ENCODE data around the gene GDF10. TPM values are rescaled to one million over a fixed set of nuclear protein-coding genes. Genes with fewer than 3 reads are reported as not detected.

The GDF10 gene
- total and polyA plus RNA-seq, 9 of the 15 experiments (the other 6 are each of a cell fraction or from before 2014, with no cell fraction given) = 0.03 to 0.20 (median 0.11) TPM; not detected in 6

GRCh38 chr10:47347303-47347675 lies 47.3 kb downstream of the GDF10 start:
- CTCF ChIA-PET (ENCODE audit: low intra/inter-chr PET ratio) = no interaction called here
- no TSS peak for BruUV-seq (replicated peaks)
- no peak for FAIRE-seq

More at GRCh38 chr10:47347303-47347675, 47.3 kb downstream of the GDF10 start:
- Histone ChIP-seq H3K79me2 (ENCODE audit: control insufficient read depth, insufficient read depth, low read length) (no peaks in the 10 kb centered on the region), H3K9ac (ENCODE audit: insufficient read depth in 1 of 2, low read depth in 2 of 2, low read length in 2 of 2) (no peak overlapping the region), H3K27me3 (ENCODE audit: control insufficient read depth in 2 of 2, insufficient read depth in 2 of 2, low read length in 2 of 2) (peaks cover 46 to 71% of the 10 kb centered on the region in 2 experiments; a peak in 4 of 5 replicates), H3K4me2 (ENCODE audit: insufficient read depth, low read length) (no peak overlapping the region), H2AFZ (ENCODE audit: low read depth, low read length) (no peak overlapping the region), H3K36me3 (ENCODE audit: control insufficient read depth, insufficient read depth, low read length) (no peaks in the 10 kb centered on the region), H3K4me1 (replicated peaks in 1 of 2; ENCODE audit: control insufficient read depth in 2 of 2, insufficient read depth in 2 of 2, low read length in 2 of 2) (peaks cover 0 to 26% of the 10 kb centered on the region in 2 experiments; a peak in 1 of 5 replicates), H4K20me1 (replicated peaks; ENCODE audit: control insufficient read depth, insufficient read depth, low read length) (peaks cover 16% of the 10 kb centered on the region), H3K27ac (ENCODE audit: extremely low read depth, low read depth, low read length) (no peak overlapping the region), H3K4me3 (no peak overlapping the region), H3K9me3 (replicated peaks; ENCODE audit: control insufficient read depth, insufficient read depth, low read depth, low read length) (no peaks in the 10 kb centered on the region), H3K9me1 (ENCODE audit: control insufficient read depth, insufficient read depth, low read length) (no peaks in the 10 kb centered on the region)
- TF ChIP-seq FOSL1 (tag; conservative IDR thresholded peaks at IDR 0.05) = no peak
- no peak for TF ChIP-seq TSHZ1 (CRISPR knock-in tag; IDR thresholded peaks at IDR 0.05)
- no peak for TF ChIP-seq ZNF561 (CRISPR knock-in tag; conservative IDR thresholded peaks at IDR 0.05)
- no peak for TF ChIP-seq LEF1 (IDR thresholded peaks at IDR 0.05)
- no peak for TF ChIP-seq MXI1 (IDR thresholded peaks at IDR 0.05; ENCODE audit: low read depth, low read length)
- TF ChIP-seq NBN (IDR thresholded peaks at IDR 0.05; ENCODE audit: low read depth) = no peak
- in situ Hi-C loops (cut with MboI) (no loop called here), intact Hi-C loops (cut with micrococcal nuclease) (no loop called here)
- DNase-seq (ENCODE audit: extremely low read depth in 1 of 4, low spot score in 3 of 4) = no peak
- POLR2A ChIA-PET = interaction anchor here (1.0 to 1.4 kb wide), 2 partner anchors 11 to 33 kb away, joined by 3 to 5 read pairs; no protein-coding TSS in a partner anchor
- no peak for ATAC-seq
- 0% methylated on average over 4 of the region's 4 CpGs for WGBS (ENCODE audit: insufficient coverage, low coverage, missing lambda C conversion rate)

All from K562 (cell line).